Activated CD8-positive, alpha-beta memory T cell treated with anti-CD3 and anti-CD28 coated beads for 36 hours (primary cell): ENCODE results near the gene CNEP1R1. TPM values are rescaled to one million over a fixed set of nuclear protein-coding genes. Genes with fewer than 3 reads are reported as not detected.

Source experiments
- CTCF ChIA-PET: fragments of 350-600 bp; sonication (Branson Sonifier 250); formaldehyde crosslinking; loops from one replicate; lab custom pipeline; 2021; ENCODE audit warnings: antibody characterized with exemption; lab: Charles Lee
- POLR2A ChIA-PET: fragments of 350-600 bp; sonication (Branson Sonifier 250); formaldehyde crosslinking; loops from one replicate; lab custom pipeline; 2021; ENCODE audit warnings: antibody characterized with exemption; lab: Charles Lee
- total RNA-seq, 2 experiments: library from RNA; stranded (reverse); gene quantifications; one replicate each; pipeline ENCODE4 v1.2.3, GENCODE V29; 2021

CNEP1R1 gene, protein sequence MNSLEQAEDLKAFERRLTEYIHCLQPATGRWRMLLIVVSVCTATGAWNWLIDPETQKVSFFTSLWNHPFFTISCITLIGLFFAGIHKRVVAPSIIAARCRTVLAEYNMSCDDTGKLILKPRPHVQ
- 10 to 100 TPM; 19.7 to 20.7 TPM for total RNA-seq

DNA sequence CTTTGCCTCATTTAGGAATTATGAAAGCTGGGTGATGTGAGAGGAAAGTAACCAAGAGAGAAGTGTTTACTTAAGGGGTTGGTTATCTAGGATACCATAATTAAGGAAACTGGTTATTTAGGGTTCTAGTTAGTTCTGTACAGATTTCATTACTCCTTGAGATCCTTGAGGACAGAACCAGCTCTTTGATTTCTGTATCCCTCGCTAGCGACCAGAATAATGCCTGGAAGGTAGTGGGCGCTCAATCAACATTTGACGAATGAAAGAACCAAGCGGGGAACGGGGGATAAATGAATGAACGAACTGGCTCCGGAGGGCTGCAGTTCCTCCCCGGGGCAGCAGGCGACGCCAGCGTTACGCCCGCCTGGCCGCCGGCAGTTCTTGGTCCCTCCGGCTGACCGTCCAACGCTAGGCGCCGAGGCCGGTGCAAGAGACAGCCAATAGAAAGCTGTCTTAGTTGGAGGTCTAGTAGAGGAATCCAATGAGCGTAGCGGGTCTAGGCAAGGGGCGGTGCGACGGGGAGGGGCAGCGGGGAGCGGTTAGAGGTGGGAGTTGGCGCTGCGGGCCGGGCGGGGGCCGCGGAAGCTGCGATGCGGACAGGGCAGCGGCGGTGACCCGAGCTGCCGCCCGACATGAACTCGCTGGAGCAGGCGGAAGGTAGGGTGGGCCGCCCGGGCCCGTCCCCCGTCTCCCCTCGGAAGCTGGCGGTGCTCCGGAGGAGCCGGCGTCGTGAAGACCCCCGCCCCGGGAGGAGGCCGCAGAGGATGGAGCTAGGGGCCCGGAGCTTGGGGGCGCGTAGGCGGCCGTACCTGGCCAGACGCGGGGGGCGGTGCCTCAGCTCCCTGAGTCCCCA is at the start of gene CNEP1R1:
Gene CNEP1R1 (plus strand): TSS at position 542 of the 853 bp plus-strand sequence. CDS start 91 bp downstream, at position 633.
- CTCF ChIA-PET: interaction anchor here (0.6 to 2.8 kb wide), 31 partner anchors 13 to 780 kb away, joined by 3 to 26 read pairs (median 4); partner anchors contain the start of genes HEATR3 and TENT4B
- POLR2A ChIA-PET: interaction anchor here (0.6 to 2.2 kb wide), 6 partner anchors 41 to 250 kb away, joined by 3 to 9 read pairs (median 4); partner anchors contain the start of gene HEATR3

DNA sequence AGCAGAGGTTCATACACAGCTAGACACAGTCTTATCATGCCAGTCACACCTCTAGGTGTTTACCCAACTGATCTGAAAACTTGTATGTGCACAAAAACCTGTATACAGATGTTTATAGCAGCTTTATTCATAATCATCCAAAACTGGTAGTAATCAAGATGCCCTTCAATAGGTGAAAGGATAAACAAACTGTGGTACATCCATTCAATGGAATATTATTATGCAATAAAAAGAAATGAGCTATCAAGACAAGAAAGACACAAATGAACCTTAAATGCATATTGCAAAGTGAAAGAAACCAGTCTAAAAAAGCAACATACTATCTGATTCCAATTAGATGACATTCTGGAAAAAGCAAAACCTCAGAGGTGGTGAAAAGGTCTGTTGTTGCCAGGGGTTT is 47.6 kb upstream of the CNEP1R1 start:
- CTCF ChIA-PET: no interaction called here
- POLR2A ChIA-PET: no interaction called here

DNA sequence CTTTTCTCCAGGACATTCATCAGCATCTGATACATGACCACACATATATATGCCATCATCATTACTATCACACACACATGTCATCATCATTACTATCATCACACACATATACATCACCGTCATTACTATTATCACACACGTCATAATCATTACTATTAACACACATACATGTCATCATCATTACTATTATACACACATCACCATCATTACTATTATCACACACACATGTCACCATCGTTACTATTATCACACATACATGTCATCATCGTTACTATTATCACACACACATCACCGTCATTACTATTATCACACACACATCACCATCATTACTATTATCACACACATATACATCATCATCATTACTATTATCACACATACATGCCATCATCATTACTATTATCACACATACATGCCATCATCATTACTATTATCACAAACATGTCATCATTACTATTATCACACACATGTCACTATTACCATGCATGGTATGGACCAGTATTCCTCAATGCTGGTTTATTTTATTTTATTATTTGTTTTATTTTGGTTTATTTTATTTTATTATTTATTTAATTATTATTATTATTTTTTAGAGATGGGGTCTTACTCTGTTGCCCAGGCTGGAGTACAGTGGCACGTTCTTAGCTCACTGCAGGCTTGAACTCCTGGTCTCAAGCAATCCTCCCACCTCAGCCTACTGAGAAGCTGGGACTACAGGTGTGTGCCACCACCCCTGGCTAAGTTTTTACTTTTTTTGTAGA is 46.3 kb upstream of the CNEP1R1 start:
- CTCF ChIA-PET: no interaction called here
- POLR2A ChIA-PET: no interaction called here

DNA sequence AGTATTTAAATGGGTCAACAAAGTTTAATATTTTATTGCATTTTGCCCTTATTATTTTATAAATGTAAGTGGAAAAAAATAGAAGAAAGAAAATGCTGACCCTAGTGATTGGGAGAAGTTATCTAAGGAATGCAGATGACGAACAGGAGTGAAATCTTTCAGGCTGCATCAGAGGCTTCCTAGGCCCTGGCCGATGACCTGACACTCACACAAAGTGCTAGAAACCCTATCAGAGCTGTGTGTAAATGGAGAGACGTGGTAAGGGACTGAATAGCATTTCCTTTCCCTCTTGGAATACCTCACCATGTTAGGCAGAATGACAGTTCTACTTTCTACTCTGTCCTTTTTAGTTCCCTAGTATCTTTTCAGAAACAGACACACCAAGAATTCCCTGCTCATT is 44.9 kb upstream of the CNEP1R1 start:
- ChIA-PET POLR2A (no interaction called here), CTCF (interaction anchor here (0.7 kb wide), 1 partner anchor 11 kb away, joined by 4 read pairs; no protein-coding TSS in a partner anchor)

DNA sequence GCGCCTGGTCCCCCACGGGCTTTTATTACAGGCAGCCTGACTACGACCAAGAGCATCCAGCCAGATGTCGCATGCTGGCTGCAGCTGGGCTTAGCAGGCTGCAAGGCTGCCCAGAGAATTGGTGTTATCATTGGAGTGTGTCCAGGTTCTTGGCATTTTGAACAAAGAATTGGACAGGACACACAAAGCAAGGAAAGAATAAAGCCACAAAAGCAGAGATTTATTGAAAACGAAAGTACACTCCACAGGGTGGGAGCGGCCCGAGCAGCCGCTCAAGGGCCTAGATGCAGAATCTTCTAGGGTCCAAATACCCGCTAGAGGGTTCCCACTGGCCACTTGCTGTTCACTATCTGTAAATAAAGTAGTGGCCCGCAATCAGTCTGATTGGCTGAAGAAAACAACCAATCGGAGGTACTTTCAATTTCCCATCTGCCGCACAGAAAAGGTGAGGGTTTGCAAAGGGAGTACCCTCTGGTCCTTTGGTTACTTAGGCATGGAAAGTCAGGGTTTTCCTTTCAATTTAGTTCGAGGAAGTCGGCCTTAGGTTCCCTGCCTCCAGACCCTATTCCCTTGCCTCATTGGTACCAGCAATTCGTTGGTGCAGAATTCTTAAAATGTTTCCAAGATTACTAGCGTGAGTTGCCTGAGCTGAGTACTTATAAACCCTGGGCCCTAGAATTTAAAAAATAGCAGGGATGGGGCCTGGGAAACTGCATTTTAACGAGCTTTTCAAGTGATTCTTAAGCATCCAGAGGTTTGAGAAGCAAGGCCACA is 38.5 kb upstream of the CNEP1R1 start:
- POLR2A ChIA-PET: no interaction called here
- CTCF ChIA-PET: no interaction called here

DNA sequence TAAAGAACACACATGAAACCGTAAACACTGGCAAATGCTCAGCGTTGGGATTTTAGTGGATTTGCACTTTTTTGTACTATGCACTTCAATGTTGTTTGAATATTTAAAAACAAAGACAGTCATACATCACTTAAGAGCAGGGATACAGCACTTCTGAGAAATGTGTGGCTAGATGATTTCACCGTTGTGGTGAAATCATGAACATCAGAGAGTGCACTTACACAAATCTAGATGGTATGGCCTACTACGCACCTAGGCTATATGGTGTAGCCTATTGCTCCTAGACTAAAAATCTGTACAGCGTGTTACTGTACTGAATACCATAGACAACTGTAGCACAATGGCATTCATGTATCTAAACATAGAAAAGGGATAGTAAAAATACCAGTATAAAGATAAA is 37.6 kb upstream of the CNEP1R1 start:
- CTCF ChIA-PET: no interaction called here
- POLR2A ChIA-PET: no interaction called here

DNA sequence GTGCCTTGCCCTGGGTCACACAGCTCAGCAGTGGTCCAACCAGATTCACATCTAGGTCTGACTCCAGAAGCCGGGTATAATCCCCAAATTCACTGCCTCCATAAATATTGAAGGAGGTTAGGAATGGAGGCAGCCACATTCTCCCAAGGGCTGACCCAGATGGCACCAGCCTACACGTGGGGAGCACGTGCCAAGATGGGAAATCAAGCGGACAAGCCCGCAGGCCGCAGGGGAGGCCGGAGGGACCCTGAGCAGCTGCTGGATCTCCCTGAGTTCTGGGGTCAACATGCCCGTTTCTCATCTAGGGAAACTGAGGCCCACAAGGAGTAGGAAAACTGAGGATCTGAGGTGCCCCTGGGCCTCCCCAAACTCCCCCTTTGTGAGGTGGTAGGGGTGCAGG is 32.2 kb upstream of the CNEP1R1 start:
- ChIA-PET POLR2A (no interaction called here), CTCF (interaction anchor here (0.7 kb wide), 1 partner anchor 377 kb away, joined by 4 read pairs; no protein-coding TSS in a partner anchor)

DNA sequence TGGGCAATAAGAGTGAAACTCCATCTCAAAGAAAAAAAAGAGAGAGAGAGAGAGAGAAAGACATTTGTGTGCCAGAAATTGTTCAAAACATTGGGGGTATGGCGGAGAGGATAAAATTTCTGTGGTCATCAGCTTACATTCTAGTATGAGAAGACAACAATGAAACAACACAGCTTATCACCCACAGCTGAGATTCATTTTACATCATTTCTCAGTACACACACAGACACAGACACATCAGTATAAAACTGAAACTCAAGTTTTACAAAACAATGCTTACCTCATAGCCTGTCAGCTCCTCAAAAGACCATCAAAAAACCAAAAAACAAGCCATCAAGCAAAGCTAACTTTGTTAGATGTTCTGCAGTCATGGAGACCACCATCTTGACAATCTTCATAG is 31.4 kb upstream of the CNEP1R1 start:
- ChIA-PET CTCF (interaction anchor here (0.7 kb wide), 1 partner anchor 378 kb away, joined by 4 read pairs; no protein-coding TSS in a partner anchor), POLR2A (no interaction called here)

DNA sequence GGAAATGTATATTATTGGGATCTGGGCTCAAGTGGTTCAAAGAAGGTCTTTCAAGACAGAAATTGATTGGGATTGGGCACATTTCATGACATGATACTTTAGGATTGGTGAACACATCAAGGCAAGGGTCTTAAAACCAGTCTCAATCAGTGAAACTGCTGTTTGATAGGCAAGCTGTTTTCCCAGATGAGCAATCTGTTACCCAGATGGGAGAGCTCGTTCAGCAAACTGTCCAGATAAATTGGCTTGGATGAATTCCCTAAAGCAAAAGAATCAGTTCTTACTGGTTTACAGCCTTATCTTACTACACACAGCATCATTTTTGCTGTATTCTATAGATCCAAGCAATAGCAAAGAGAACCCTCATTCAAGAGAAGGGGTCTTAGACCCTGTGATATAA is 31.0 kb upstream of the CNEP1R1 start:
- CTCF ChIA-PET: no interaction called here

DNA sequence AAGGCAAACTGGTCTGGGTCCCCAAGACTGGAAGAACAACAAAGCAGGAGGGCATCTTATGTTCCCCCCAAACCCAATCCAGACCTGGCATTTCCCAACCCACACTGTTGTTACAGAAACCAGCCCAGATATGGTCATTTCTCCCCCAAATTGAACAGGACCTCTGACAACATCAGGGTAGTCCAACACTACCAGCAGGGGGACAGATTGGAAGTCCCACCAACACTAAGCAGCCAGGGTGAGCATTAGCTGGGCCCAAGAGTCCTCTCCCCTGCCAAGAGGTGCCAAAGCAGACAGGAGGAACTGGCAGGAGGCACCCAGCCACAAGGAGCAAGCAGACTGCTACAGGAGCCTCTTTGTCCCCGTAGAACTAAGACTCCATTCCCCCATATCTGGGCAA is 29.3 kb upstream of the CNEP1R1 start:
- ChIA-PET POLR2A (no interaction called here), CTCF (no interaction called here)

More for the DNA sequence above, 31.0 kb upstream of the CNEP1R1 start:
- POLR2A ChIA-PET: no interaction called here

DNA sequence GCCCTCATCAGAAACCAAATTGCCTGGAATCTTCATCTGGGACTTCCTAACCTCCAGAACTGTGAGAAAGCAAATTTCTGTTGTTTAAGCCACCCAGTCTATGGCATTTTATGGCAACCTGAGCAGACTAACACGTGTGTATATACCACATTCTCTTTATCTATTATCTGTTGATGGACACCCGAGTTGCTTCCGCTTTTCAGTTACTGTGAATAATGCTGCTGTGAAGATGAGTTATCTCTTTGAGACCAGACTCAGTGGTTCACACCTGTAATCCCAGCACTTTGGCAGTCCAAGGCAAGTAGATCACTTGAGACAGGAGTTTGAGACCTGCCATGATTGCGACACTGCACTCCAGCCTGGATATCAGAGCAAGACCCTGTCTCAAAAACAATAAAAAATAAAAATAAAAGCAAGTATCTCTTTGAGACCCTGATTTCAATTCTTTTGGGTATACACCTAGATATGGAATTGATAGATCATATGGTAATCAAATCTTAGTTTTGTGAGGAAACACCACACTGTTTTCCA is 27.2 kb upstream of the CNEP1R1 start:
- POLR2A ChIA-PET: no interaction called here
- CTCF ChIA-PET: no interaction called here

DNA sequence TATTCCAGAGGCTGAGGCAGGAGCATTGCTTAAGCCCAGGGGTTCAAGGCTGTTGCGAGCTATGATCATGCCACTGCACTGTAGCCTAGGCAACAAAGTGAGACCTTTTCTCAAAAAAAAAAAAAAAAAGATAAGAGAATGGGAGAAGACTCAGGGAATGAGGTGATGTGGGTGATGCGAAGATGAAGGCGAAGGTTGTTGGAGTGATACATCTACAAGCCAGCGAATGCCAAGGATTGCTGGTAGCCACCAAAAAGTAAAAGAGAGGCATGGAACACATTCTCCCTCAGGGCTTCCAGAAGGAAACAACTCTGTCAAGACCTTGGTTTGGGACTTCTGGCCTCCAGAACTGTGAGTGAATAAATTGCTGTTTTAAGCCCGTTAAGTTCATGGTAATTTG is 26.0 kb upstream of the CNEP1R1 start:
- POLR2A ChIA-PET: no interaction called here

DNA sequence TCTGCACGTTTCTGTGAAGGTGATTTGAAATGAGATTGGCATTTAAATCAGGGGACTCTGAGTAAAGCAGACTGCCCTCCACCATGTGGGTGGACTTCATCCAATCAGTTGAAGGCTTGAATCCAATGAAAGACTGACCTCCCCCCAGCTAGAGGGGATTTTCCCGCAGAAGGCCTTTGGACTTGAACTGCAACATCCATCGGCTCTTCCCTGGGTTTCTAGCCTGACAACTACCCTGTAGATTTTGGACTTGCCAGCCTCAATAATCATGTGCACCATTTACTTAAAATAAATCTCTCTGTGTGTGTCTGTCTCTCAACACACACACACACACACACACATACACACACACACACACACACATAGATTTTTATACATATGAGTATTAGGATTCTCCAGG is 23.9 kb upstream of the CNEP1R1 start:
- CTCF ChIA-PET: interaction anchor here (0.7 kb wide), 1 partner anchor 316 kb away, joined by 3 read pairs; no protein-coding TSS in a partner anchor
- POLR2A ChIA-PET: no interaction called here

More for the DNA sequence above, 26.0 kb upstream of the CNEP1R1 start:
- CTCF ChIA-PET: no interaction called here

DNA sequence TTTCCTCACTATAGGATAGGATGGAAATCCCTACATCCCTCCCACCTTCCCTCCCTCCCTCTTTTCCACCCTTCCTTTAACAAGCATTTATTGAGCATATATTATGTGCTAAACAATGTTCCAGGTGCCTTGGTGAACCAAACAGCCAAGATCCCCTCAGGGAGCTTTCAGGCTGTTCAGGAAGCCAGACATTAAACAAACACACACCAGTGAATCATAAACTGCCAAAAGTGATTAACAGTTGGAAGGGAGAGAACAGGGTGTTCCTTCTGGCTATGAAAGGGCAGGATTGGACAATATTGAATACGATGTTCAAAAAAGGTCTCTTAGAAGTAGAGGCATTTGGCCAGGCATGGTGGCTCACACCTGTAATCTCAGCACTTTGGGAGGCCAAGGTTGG is 22.8 kb upstream of the CNEP1R1 start:
- POLR2A ChIA-PET: no interaction called here
- CTCF ChIA-PET: no interaction called here

DNA sequence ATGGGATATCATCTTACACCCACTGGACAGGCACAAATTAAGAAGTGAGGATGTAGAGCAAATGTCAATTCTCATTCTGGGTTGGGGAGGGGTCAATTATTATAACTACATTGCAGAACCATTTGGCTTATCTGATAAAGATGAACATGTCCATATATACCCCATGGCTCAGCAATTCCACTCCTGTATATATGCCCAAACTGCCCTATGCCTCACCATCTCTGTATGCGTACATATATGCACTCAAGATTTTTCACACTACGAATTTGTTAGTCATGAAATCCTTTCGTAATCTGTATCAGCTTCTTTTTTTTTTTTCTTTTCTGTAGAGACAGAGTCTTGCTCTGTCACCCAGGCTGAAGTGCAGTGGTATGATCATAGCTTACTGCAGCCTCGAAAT is 20.8 kb upstream of the CNEP1R1 start:
- ChIA-PET CTCF (no interaction called here), POLR2A (no interaction called here)

DNA sequence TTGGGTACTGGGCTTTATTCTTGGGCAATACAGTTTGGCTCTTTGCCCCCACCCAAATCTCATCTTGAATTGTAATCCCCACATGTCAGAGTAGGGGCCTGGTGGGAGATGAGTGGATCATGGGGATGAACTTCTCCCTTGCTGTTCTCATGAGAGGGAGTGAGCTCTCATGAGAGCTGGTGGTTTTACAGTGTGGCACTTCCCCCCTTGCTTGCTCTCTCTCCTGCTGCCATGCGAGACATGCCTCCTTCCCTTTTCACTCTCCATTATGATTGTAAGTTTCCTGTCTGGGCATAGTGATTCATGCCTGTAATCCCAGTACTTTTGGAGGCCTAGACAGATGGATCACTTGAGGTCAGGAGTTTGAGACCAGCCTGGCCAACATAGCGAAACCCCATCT is 18.1 kb upstream of the CNEP1R1 start:
- CTCF ChIA-PET: interaction anchor here (0.7 kb wide), 1 partner anchor 13 kb away, joined by 3 read pairs; no protein-coding TSS in a partner anchor

DNA sequence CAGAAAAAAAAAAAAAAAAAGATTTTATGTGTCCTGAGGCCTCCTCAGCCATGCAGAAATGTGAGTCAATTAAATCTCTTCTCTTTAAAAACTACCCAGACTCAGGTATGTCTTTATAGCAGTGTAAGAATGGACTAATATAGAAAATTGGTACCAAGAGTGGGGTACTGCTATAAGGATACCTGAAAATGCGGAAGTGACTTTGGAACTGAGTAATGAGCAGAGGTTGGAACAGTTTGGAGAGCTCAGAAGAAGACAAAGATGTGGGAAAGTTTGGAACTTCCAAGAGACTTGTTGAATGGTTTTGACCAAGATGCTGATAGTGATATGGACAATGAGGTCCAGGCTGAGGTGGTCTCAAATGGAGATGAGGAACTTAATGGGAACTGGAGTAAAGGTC is 17.3 kb upstream of the CNEP1R1 start:
- POLR2A ChIA-PET: no interaction called here
- CTCF ChIA-PET: interaction anchor here (0.7 kb wide), 1 partner anchor 12 kb away, joined by 3 read pairs; no protein-coding TSS in a partner anchor

More for the DNA sequence above, 18.1 kb upstream of the CNEP1R1 start:
- POLR2A ChIA-PET: no interaction called here

DNA sequence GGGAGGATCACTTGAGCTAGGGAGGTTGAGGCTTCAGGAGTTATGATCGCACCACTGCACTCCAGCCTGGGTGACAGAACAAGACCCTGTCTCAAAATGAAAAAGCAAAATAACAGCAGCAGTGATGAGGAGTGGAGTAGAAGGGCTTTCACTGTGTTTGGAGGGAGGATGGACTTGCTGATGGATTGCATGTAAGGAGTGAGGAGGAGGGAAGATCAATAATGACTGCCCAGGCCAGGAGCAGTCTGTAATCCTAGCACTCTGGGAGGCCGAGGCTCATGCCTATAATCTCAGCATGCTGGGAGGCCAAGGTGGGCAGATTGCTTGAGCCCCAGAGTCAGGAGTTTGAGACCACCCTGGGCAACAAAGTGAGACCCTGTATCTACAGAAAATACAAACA is 14.8 kb upstream of the CNEP1R1 start:
- ChIA-PET POLR2A (no interaction called here), CTCF (interaction anchor here (0.7 kb wide), 1 partner anchor 52 kb away, joined by 3 read pairs; no protein-coding TSS in a partner anchor)
